DMS153 treated with DMSO at 0.1 percent for 48 hours (cell line): Measurements from ENCODE around the gene UNC5C.

ENCODE experiments used
- DNase-seq: peaks from one replicate; lab custom pipeline; 2025; ENCODE audit not compliant: unreplicated experiment; lab: John Stamatoyannopoulos, UW

UNC5C gene

GRCh38 chr4:95469617-95470016, 79.2 kb downstream of the UNC5C start:
- no peak for DNase-seq

- DNase-seq, result no peak
Observed at GRCh38 chr4:95466791-95467190, 82.0 kb downstream of the UNC5C start.

- no peak for DNase-seq
Observed at GRCh38 chr4:95465010-95465409, 83.8 kb downstream of the UNC5C start.

GRCh38 chr4:95462921-95463320, 85.9 kb downstream of the UNC5C start:
- DNase-seq, result no peak

- DNase-seq, result no peak
Observed at GRCh38 chr4:95457353-95457752, 91.4 kb downstream of the UNC5C start.

- DNase-seq, result no peak
Observed at GRCh38 chr4:95450294-95450693, 98.5 kb downstream of the UNC5C start.

- DNase-seq, result no peak
Observed at GRCh38 chr4:95446173-95446572, 102.6 kb downstream of the UNC5C start.

GRCh38 chr4:95445251-95445650, 103.5 kb downstream of the UNC5C start:
- DNase-seq, result no peak

GRCh38 chr4:95444812-95445211, 104.0 kb downstream of the UNC5C start:
- DNase-seq, result no peak

- DNase-seq, result no peak
Observed at GRCh38 chr4:95439896-95440295, 108.9 kb downstream of the UNC5C start.

GRCh38 chr4:95439071-95439470, 109.7 kb downstream of the UNC5C start:
- no peak for DNase-seq

GRCh38 chr4:95432466-95432865, 116.3 kb downstream of the UNC5C start:
- DNase-seq, result no peak

- DNase-seq, result no peak
Observed at GRCh38 chr4:95431678-95432077, 117.1 kb downstream of the UNC5C start.

GRCh38 chr4:95429416-95429815, 119.4 kb downstream of the UNC5C start:
- DNase-seq, result no peak

GRCh38 chr4:95428291-95429070, 120.3 kb downstream of the UNC5C start:
- no peak for DNase-seq

GRCh38 chr4:95426455-95426854, 122.3 kb downstream of the UNC5C start:
- DNase-seq, result no peak

GRCh38 chr4:95422436-95422835, 126.3 kb downstream of the UNC5C start:
- no peak for DNase-seq

- DNase-seq, result no peak
Observed at GRCh38 chr4:95421869-95422268, 126.9 kb downstream of the UNC5C start.

GRCh38 chr4:95417531-95417930, 131.2 kb downstream of the UNC5C start:
- no peak for DNase-seq

- no peak for DNase-seq
Observed at GRCh38 chr4:95415346-95415771, 133.4 kb downstream of the UNC5C start.

- DNase-seq, result no peak
Observed at GRCh38 chr4:95411371-95412088, 137.2 kb downstream of the UNC5C start.

- DNase-seq, result no peak
Observed at GRCh38 chr4:95410387-95410977, 138.3 kb downstream of the UNC5C start.
